DMS114 treated with DMSO at 0.1 percent for 48 hours (cell line): ENCODE data around the gene SNX1.
A peak's percentile ranks its signal among the peaks of the same experiment; 100 is the strongest.
"Not testable (repeated sequence)": the region's sequence is repeated elsewhere in the genome, so short reads cannot be mapped to it uniquely, and the experiment has no call there.

Source experiments
- DNase-seq: peaks from one replicate; lab custom pipeline; 2025; ENCODE audit not compliant: unreplicated experiment; lab: John Stamatoyannopoulos, UW

The SNX1 gene

GRCh38 chr15:64072812-64073211 is 23.0 kb upstream of the SNX1 start:
- DNase-seq, result no peak

GRCh38 chr15:64073496-64073895 is 22.3 kb upstream of the SNX1 start:
- not testable (repeated sequence) for DNase-seq

- no peak for DNase-seq
These were observed 13.0 kb upstream of the SNX1 start for GRCh38 chr15:64082757-64083156.

GRCh38 chr15:64089543-64090280 is 6.1 kb upstream of the SNX1 start:
- DNase-seq, result no peak

- DNase-seq, result no peak
These were observed 5.3 kb upstream of the SNX1 start for GRCh38 chr15:64090527-64090926.

- DNase-seq, result no peak
These were observed 3.5 kb upstream of the SNX1 start for GRCh38 chr15:64092075-64092820.

GRCh38 chr15:64092864-64093626 is 2.7 kb upstream of the SNX1 start:
- DNase-seq, result peak; percentile 48

- DNase-seq, result peak; percentile 100
These were observed 2.0 kb upstream of the SNX1 start, which contains the start of gene CIAO2A for GRCh38 chr15:64093627-64094417. TSS of gene CIAO2A (minus strand) at chr15:64093838. CDS start at chr15:64093768, 70 bp downstream.

GRCh38 chr15:64095431-64095794 is 369 bp upstream of the SNX1 start:
- no peak for DNase-seq

GRCh38 chr15:64096668-64097384 is 1.0 kb downstream of the SNX1 start:
- peak; percentile 39 for DNase-seq

GRCh38 chr15:64099379-64099778 is 3.6 kb downstream of the SNX1 start:
- DNase-seq, result no peak

- DNase-seq, result no peak
These were observed 5.2 kb downstream of the SNX1 start for GRCh38 chr15:64100958-64101357.

GRCh38 chr15:64102497-64102896 is 6.7 kb downstream of the SNX1 start:
- DNase-seq, result no peak

- no peak for DNase-seq
These were observed 9.4 kb downstream of the SNX1 start for GRCh38 chr15:64105113-64105704.

- DNase-seq, result no peak
These were observed 11.6 kb downstream of the SNX1 start for GRCh38 chr15:64107337-64107736.

GRCh38 chr15:64110108-64110701 is 14.4 kb downstream of the SNX1 start:
- not testable (repeated sequence) for DNase-seq

- no peak for DNase-seq
These were observed 15.3 kb downstream of the SNX1 start for GRCh38 chr15:64110950-64111678.

- no peak for DNase-seq
These were observed 15.9 kb downstream of the SNX1 start for GRCh38 chr15:64111679-64112050.
